ENCODE results near the gene OSBP2.
"Not testable (repeated sequence)": the region's sequence is repeated elsewhere in the genome, so short reads cannot be mapped to it uniquely, and the experiment has no call there.

OSBP2 gene

GRCh38 chr22:30679895-30680690 lies 14.6 kb upstream of the OSBP2 start:
- not testable (repeated sequence) for DNase-seq (ENCODE audit: low read depth in 2 of 2)

- DNase-seq (ENCODE audit: low read depth in 2 of 2): no peak
Observed at GRCh38 chr22:30680991-30681770, 13.5 kb upstream of the OSBP2 start.

GRCh38 chr22:30681831-30682230 lies 12.8 kb upstream of the OSBP2 start:
- no peak for DNase-seq (ENCODE audit: low read depth in 2 of 2)

DNA sequence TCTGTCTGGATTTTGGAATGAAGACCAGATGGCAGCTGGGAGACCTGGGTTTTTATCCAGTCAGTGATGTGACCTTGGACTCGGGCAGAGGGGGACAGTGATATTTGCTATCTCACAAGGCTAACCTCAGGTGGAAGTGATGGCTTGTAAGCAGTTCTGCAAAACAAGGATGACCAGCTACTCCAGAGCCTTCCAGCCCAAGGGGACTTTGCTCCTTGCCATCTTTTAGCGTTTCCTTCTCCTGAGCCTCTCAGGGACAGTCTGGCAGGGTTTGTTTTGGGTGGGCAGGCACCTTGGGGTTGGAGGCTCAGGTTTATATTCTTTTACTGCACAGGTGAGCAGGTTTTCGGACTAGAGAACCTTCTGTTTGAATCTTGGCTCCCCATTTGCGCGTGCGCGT lies 9.5 kb upstream of the OSBP2 start:
- DNase-seq (ENCODE audit: low read depth in 2 of 2): no peak

DNA sequence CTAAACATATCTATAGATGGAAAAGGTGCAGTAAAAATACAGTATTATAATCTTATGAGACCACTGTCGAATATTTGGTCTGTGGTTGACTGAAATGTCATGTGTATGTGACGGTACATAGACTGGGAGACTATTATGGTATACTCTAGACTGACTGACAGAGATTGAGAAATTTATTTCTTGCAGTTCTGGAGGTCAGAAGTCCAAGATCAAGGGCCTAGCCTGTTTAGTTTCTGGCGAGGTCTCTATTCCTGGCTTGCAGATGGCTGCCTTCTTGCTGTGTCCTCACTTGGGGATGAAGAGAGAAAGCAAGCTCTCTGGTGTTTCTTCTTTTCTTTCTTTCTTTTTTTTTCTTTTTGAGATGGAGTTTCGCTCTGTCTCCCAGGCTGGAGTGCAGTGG lies 7.3 kb upstream of the OSBP2 start:
- DNase-seq (ENCODE audit: low read depth in 2 of 2): no peak

GRCh38 chr22:30689622-30690021 lies 5.1 kb upstream of the OSBP2 start:
- no peak for DNase-seq (ENCODE audit: low read depth in 2 of 2)

GRCh38 chr22:30691204-30691603 lies 3.5 kb upstream of the OSBP2 start:
- no peak for DNase-seq (ENCODE audit: low read depth in 2 of 2)

DNA sequence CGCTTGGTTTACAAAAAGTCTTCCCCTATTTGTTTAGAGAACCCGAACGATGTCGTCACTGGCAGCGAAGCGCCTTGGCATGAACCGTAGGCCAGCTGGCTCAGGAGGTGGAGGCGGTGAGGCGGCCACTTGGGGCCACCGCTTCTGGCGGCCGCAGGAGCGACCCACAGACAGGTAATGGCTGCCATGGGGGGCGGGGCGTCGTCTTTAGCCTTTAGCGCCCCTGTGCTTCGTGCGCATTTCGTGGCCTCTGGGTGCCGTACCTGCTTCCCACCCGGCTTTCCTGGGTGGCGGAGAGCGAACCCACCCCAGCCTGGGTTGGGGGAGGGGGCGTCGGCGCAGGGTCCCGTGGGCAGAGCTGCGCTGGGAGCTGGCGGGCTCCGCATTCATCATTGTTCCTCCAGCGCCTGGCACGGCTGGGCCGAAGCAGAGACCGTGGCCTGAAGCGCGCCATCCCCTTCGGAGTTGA lies 469 bp upstream of the OSBP2 start:
- no peak for DNase-seq (ENCODE audit: low read depth in 2 of 2)

GRCh38 chr22:30695351-30695851 lies 727 bp downstream of the OSBP2 start:
- no peak for DNase-seq (ENCODE audit: low read depth in 2 of 2)

GRCh38 chr22:30695871-30696655 lies 1.4 kb downstream of the OSBP2 start:
- no peak for DNase-seq (ENCODE audit: low read depth in 2 of 2)

GRCh38 chr22:30697975-30698374 lies 3.3 kb downstream of the OSBP2 start:
- no peak for DNase-seq (ENCODE audit: low read depth in 2 of 2)

GRCh38 chr22:30701872-30702271 lies 7.2 kb downstream of the OSBP2 start:
- DNase-seq (ENCODE audit: low read depth in 2 of 2): peak in 1 of 2 experiments; percentile 3

GRCh38 chr22:30702856-30703255 lies 8.2 kb downstream of the OSBP2 start:
- DNase-seq (ENCODE audit: low read depth in 2 of 2): no peak

- no peak for DNase-seq (ENCODE audit: low read depth in 2 of 2)
Observed at GRCh38 chr22:30704978-30705377, 10.3 kb downstream of the OSBP2 start.

DNA sequence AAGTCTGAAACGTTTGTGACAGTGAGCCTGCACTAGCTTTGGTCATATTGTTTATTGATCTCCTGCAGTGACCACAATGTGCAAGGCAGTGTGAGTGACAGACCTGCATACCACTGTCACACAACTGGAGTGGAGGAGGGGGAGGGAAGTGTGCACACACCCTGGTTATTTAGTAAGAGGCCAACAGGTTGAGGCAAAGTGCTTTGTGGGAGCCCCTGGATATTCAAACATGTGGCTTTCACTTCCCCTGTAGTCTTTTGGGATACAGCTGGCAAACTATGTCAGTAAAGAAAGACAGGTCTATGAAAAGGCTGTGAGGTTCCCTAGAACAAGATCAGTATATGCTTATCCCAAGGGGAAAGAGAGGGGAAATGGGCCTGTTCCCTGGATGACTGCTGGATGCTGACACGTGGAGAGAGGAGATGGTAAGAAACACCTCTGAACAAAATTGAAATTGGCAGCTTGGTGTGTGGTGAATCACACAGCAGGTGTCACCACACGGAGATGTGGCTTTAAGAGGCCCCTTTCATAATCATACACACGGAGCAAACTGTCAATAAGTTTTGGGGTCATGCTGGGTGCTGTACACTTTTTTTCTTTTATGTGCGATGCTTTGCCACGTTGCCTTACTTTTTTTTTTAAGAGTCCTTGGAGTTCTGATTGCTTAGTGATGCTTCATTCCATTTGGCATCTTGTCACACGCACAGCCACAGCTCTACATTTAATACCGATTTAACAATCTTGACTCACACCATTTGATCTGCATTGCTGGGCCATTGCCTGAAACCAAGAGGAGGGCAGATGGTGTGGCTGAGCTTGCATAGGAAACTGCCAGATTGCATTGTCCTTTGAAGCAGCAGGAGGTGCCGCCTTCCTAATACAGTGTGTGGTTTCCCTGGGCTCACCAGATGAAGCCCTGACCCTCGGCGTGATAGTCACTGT lies 11.3 kb downstream of the OSBP2 start:
- peak; percentile 67 to 74 for DNase-seq (ENCODE audit: low read depth in 2 of 2)

- DNase-seq (ENCODE audit: low read depth in 2 of 2): not testable (repeated sequence)
Observed at GRCh38 chr22:30709980-30710379, 15.3 kb downstream of the OSBP2 start.

- no peak for DNase-seq (ENCODE audit: low read depth in 2 of 2)
Observed at GRCh38 chr22:30712094-30712493, 17.4 kb downstream of the OSBP2 start.

GRCh38 chr22:30714062-30714461 lies 19.4 kb downstream of the OSBP2 start:
- no peak for DNase-seq (ENCODE audit: low read depth in 2 of 2)

DNA sequence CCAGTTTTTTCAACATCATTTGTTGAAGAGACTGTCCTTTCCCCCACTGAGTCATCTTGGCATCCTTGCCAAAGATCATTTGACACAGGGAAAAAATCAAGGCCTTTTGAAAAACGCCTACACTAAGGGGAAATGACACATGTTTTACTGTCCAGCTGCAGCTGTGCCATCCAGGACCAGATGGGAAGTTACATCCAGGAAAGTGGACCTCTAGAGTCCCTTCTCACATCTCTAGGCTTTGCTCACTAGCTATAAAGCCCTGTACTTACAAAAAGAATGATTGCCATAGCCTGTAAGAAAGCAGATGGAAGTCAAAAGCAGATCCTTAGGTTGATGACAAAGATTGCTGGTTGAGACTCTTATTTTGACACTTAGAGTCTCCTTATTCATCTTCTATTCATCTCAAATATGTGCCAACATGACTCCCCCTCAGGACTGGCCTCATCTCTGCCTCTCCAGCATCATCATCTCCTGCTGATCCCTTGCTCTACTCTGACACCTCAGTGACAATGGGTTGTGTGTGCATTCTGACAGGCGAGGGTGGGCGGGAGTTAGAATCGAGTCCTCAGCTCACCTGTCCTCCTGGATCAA lies 22.8 kb downstream of the OSBP2 start:
- DNase-seq (ENCODE audit: low read depth in 2 of 2): peak; percentile 43 to 44

- no peak for DNase-seq (ENCODE audit: low read depth in 2 of 2)
Observed at GRCh38 chr22:30717952-30718351, 23.3 kb downstream of the OSBP2 start.
